Sigmoid colon (tissue), 7 donors: ENCODE measurements around the gene PDGFD. TPM values are rescaled to one million over a fixed set of nuclear protein-coding genes. Genes with fewer than 3 reads are reported as not detected.

Source experiments
- DNase-seq: peaks from one replicate; pipeline ENCODE4 v3.0.0-alpha.2; 2019
- H3K27ac ChIP-seq, 4 donors: fragments of 200-600 bp; sonication (generic); one replicate each; pipeline ENCODE4 v1.5.1; 2016 to 2019; ENCODE audit warnings: mild to moderate bottlenecking in 1 of 4
- H3K27me3 ChIP-seq, 3 donors: fragments of 200-600 bp; sonication (generic); one replicate each; pipeline ENCODE4 v1.5.1; 2019; ENCODE audit warnings: mild to moderate bottlenecking in 1 of 3
- H3K36me3 ChIP-seq, 4 donors: fragments of 200-600 bp; sonication (generic); one replicate each; pipeline ENCODE4 v1.5.1; 2016 to 2019
- H3K4me1 ChIP-seq, 4 donors: fragments of 200-600 bp; sonication (generic); one replicate each; pipeline ENCODE4 v1.5.1; 2017 to 2019
- H3K4me3 ChIP-seq, 4 donors: fragments of 200-600 bp; sonication (generic); one replicate each; pipeline ENCODE4 v1.5.1; 2017 to 2019; ENCODE audit warnings: mild to moderate bottlenecking in 2 of 4, moderate library complexity in 1 of 4
- H3K9me3 ChIP-seq, 4 donors: fragments of 200-600 bp in 3 of 4; sonication (generic) in 3 of 4; one replicate each; pipeline versions ENCODE4 v1.5.1 to v1.6.1; 2013 to 2019
- EP300 ChIP-seq, 4 donors: sonication (generic); formaldehyde crosslinking; IDR thresholded peaks; one replicate each; pipeline ENCODE4 v1.6.1; 2017; ENCODE audit warnings: antibody characterized with exemption in 4 of 4
- POLR2A ChIP-seq, 2 donors: fragments of 450-650 bp; IDR thresholded peaks; one replicate each; pipeline ENCODE4 v1.6.1; 2016; ENCODE audit warnings: antibody characterized with exemption in 2 of 2, mild to moderate bottlenecking in 2 of 2, moderate library complexity in 2 of 2
- POLR2AphosphoS5 ChIP-seq, 4 donors: sonication (generic); formaldehyde crosslinking; IDR thresholded peaks; one replicate each; pipeline ENCODE4 v1.6.1; 2017; ENCODE audit warnings: antibody characterized with exemption in 4 of 4
- WGBS, 2 donors: extraction: QIAGEN DNeasy Blood & Tissue Kit; methylation state at CpG; one replicate each; pipeline ENCODE4 v1.1.7; 2013; 5-methylcytosine and 5-hydroxymethylcytosine counted together
- intact Hi-C: fragments of 100-400 bp; cut with DNase I; formaldehyde crosslinking; loops from one replicate; pipeline ENCODE4 v1.15.1; 2023
- polyA plus RNA-seq, 3 donors: library from polyadenylated mRNA; stranded (reverse); fragments of 200-250 nt; gene quantifications; one replicate each; pipeline ENCODE4 v1.2.3, GENCODE V29; 2013
- total RNA-seq, 4 donors: library from RNA; depleted of rRNA; stranded (reverse); fragments of >200 nt; gene quantifications; one replicate each; pipeline ENCODE4 v1.1.0, GENCODE V29; 2016
- TF ChIP-seq, protein P1 (sequence below), 4 experiments: fragments of 450-650 bp in 3 of 4; fragments of 200-600 bp in 1 of 4; IDR thresholded peaks; one replicate each; pipeline ENCODE4 v1.5.1; 2016 to 2019; ENCODE audit warnings: antibody characterized with exemption in 4 of 4, mild to moderate bottlenecking in 3 of 4, moderate library complexity in 2 of 4
- donor health status: healthy with polysubstance abuse.
- donor health status: Bipolar disorder and iron deficiency.
- donor health status: healthy.

PDGFD gene
- total and polyA plus RNA-seq, 7 donors, result 0.69 to 11.6 (median 7.9) TPM

DNA sequence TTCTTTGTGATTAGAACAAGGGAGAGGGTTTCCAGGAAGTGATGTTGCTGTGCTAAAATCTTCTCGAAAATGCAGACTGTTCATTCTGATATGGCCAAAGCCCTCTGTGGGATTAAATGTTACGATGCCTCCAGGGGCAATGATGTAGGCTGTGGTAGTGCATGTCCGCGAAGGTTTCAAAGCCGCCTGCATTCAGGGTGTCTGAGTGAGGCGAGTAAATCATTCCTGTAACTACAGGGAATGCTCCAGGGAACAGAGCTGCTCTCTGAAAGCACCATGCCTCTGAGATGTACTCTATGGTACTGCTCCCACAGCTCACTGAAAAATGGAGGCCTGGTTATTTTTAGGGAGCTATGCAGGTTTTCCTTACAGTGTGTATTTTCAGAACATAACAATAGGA is 21.2 kb downstream of the PDGFD start:
- H3K4me3 ChIP-seq, result no peak overlapping the region
- H3K4me1 ChIP-seq, result no peaks in the 10 kb centered on the region
- no peak overlapping the region for H3K27ac ChIP-seq
- WGBS, 2 donors, result 91 to 93% methylated on average over 6 of the region's 6 CpGs
- DNase-seq, result no peak
- no peaks in the 10 kb centered on the region for H3K9me3 ChIP-seq
- no peaks in the 10 kb centered on the region for H3K36me3 ChIP-seq
- H3K27me3 ChIP-seq, result no peaks in the 10 kb centered on the region
- intact Hi-C loops, result no loop called here
- TF ChIP-seq POLR2A (IDR thresholded peaks at IDR 0.05) (no peak), EP300 (IDR thresholded peaks at IDR 0.05) (no peak), POLR2AphosphoS5 (IDR thresholded peaks at IDR 0.05) (no peak)
- TF ChIP-seq, protein P1, sequence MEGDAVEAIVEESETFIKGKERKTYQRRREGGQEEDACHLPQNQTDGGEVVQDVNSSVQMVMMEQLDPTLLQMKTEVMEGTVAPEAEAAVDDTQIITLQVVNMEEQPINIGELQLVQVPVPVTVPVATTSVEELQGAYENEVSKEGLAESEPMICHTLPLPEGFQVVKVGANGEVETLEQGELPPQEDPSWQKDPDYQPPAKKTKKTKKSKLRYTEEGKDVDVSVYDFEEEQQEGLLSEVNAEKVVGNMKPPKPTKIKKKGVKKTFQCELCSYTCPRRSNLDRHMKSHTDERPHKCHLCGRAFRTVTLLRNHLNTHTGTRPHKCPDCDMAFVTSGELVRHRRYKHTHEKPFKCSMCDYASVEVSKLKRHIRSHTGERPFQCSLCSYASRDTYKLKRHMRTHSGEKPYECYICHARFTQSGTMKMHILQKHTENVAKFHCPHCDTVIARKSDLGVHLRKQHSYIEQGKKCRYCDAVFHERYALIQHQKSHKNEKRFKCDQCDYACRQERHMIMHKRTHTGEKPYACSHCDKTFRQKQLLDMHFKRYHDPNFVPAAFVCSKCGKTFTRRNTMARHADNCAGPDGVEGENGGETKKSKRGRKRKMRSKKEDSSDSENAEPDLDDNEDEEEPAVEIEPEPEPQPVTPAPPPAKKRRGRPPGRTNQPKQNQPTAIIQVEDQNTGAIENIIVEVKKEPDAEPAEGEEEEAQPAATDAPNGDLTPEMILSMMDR (IDR thresholded peaks at IDR 0.05), result no peak

DNA sequence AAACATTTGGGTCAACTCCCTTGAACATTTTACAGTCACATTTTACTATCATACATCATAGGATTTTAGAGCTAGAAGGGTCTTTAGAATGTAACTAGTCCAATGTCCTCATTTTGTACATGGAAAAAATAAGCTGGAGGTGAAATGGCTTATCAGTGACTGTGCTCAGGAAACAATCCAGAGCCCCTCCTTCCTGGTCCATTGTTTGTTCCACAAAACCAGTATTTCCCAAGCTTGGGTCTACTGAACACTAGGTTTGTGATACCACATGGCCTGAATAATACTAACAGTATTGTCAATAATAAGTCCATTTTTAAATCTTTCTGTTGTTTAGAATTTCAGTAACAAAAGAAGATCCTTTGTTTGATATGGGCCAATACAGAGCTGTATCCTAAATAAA is 27.1 kb downstream of the PDGFD start:
- H3K9me3 ChIP-seq, result no peaks in the 10 kb centered on the region
- DNase-seq, result no peak
- no peaks in the 10 kb centered on the region for H3K36me3 ChIP-seq
- TF ChIP-seq, protein P1 (IDR thresholded peaks at IDR 0.05), result no peak
- TF ChIP-seq POLR2A (IDR thresholded peaks at IDR 0.05), result no peak
- TF ChIP-seq POLR2AphosphoS5 (IDR thresholded peaks at IDR 0.05), result no peak
- no peak for TF ChIP-seq EP300 (IDR thresholded peaks at IDR 0.05)
- H3K27ac ChIP-seq, result no peak overlapping the region
- intact Hi-C loops, result no loop called here
- H3K4me1 ChIP-seq, result no peaks in the 10 kb centered on the region
- H3K27me3 ChIP-seq, result no peaks in the 10 kb centered on the region
- H3K4me3 ChIP-seq, result no peak overlapping the region

- intact Hi-C loops, result no loop called here
- TF ChIP-seq EP300 (IDR thresholded peaks at IDR 0.05) (no peak), POLR2AphosphoS5 (IDR thresholded peaks at IDR 0.05) (no peak), POLR2A (IDR thresholded peaks at IDR 0.05) (no peak)
- TF ChIP-seq, protein P1 (IDR thresholded peaks at IDR 0.05), result no peak
- Histone ChIP-seq H3K27me3 (no peaks in the 10 kb centered on the region), H3K9me3 (no peaks in the 10 kb centered on the region), H3K4me3 (no peak overlapping the region), H3K36me3 (no peaks in the 10 kb centered on the region), H3K27ac (no peak overlapping the region), H3K4me1 (no peaks in the 10 kb centered on the region)
- no peak for DNase-seq
- 63 to 67% methylated on average over 1 of the region's 1 CpG for WGBS, 2 donors
Observed at GRCh38 chr11:104134745-104135144, 29.2 kb downstream of the PDGFD start.

DNA sequence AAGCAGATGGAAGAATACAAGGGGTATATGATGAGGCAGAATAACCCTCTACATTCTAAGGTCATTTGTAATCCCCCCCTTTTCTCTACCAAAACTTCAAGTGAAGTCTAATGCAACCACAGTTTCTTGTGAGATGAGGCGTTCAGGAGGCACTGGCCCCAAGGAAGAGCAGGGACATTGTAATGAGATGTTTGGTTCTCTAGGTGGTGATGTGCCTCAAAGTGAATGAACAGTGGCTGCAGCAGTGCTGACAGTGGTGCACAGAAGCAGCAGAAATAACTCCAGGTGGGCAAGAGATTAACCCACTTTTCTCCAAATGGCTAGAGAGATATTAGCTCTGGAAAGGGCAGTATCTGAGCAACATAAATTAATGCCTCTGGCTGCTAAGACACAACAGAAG is 33.8 kb downstream of the PDGFD start:
- 94% methylated on average over 1 of the region's 1 CpG for WGBS, 2 donors
- Histone ChIP-seq H3K4me1 (no peaks in the 10 kb centered on the region), H3K9me3 (no peaks in the 10 kb centered on the region), H3K4me3 (no peak overlapping the region), H3K36me3 (no peaks in the 10 kb centered on the region), H3K27me3 (no peaks in the 10 kb centered on the region), H3K27ac (no peak overlapping the region)
- intact Hi-C loops, result no loop called here
- TF ChIP-seq POLR2A (IDR thresholded peaks at IDR 0.05) (no peak), POLR2AphosphoS5 (IDR thresholded peaks at IDR 0.05) (no peak), EP300 (IDR thresholded peaks at IDR 0.05) (no peak)
- TF ChIP-seq, protein P1 (IDR thresholded peaks at IDR 0.05), result no peak
- no peak for DNase-seq

DNA sequence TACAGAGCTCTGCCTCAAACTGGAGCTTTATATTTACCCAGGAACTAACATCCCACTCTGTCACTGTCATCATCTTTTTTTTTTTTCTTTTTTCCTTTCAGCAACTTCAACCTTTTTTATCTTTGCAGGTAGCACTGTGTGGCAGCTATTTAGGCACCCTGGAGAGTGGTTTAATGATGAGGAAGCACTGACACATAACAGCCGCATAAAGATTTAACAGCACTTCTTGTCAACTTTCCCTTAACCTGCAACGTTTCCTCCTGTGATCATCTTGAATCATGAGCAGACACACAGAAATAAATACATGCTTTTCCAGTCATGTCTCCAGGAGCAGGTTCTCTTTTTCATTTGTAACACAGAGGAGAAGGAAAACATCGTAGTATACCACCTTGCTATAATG is 34.8 kb downstream of the PDGFD start:
- no peaks in the 10 kb centered on the region for H3K36me3 ChIP-seq
- intact Hi-C loops, result no loop called here
- H3K4me3 ChIP-seq, result no peak overlapping the region
- no peaks in the 10 kb centered on the region for H3K27me3 ChIP-seq
- no peaks in the 10 kb centered on the region for H3K9me3 ChIP-seq
- DNase-seq, result no peak
- no peak overlapping the region for H3K27ac ChIP-seq
- H3K4me1 ChIP-seq, result no peaks in the 10 kb centered on the region
- WGBS, 2 donors, result 47 to 79% methylated on average over 3 of the region's 3 CpGs
- TF ChIP-seq POLR2AphosphoS5 (IDR thresholded peaks at IDR 0.05) (no peak), EP300 (IDR thresholded peaks at IDR 0.05) (no peak), POLR2A (IDR thresholded peaks at IDR 0.05) (no peak)
- TF ChIP-seq, protein P1 (IDR thresholded peaks at IDR 0.05), result no peak
